HG03558 (cell line): ENCODE results near the gene LGI4.

ENCODE experiments used
- ATAC-seq: cut with Tn5 transposase; IDR thresholded peaks from one replicate; pipeline ENCODE4 v1.9.1; 2021; ENCODE audit warnings: moderate number of reproducible peaks; ENCODE audit not compliant: unreplicated experiment; ENCODE audit errors: extremely low read depth

LGI4 gene

GRCh38 chr19:35134601-35135242 lies at the start of gene LGI4:
Gene LGI4 (minus strand): TSS chr19:35135059. CDS start chr19:35134680, 379 bp downstream.
- ATAC-seq = no peak

- ATAC-seq = no peak
Measured at GRCh38 chr19:35184267-35184666, 49.4 kb upstream of the LGI4 start.

GRCh38 chr19:35181387-35181786 lies 46.5 kb upstream of the LGI4 start:
- no peak for ATAC-seq

- no peak for ATAC-seq
Measured at GRCh38 chr19:35179830-35180229, 45.0 kb upstream of the LGI4 start.

GRCh38 chr19:35178701-35179100 lies 43.8 kb upstream of the LGI4 start:
- no peak for ATAC-seq

GRCh38 chr19:35177377-35178274 lies 42.8 kb upstream of the LGI4 start:
- no peak for ATAC-seq

- no peak for ATAC-seq
Measured at GRCh38 chr19:35176181-35176570, 41.3 kb upstream of the LGI4 start.

- no peak for ATAC-seq
Measured at GRCh38 chr19:35174226-35174625, 39.4 kb upstream of the LGI4 start.

GRCh38 chr19:35171730-35172129 lies 36.9 kb upstream of the LGI4 start:
- no peak for ATAC-seq

- ATAC-seq = no peak
Measured at GRCh38 chr19:35170359-35171061, 35.7 kb upstream of the LGI4 start.

- ATAC-seq = no peak
Measured at GRCh38 chr19:35169221-35169995, 34.5 kb upstream of the LGI4 start.

GRCh38 chr19:35168196-35168595 lies 33.3 kb upstream of the LGI4 start:
- no peak for ATAC-seq

- ATAC-seq = no peak
Measured at GRCh38 chr19:35167251-35168119, 32.6 kb upstream of the LGI4 start.

GRCh38 chr19:35166100-35167063 lies 31.5 kb upstream of the LGI4 start:
- no peak for ATAC-seq

- ATAC-seq = no peak
Measured at GRCh38 chr19:35165200-35166058, 30.6 kb upstream of the LGI4 start.

- ATAC-seq = no peak
Measured at GRCh38 chr19:35164418-35164817, 29.6 kb upstream of the LGI4 start.
